HEK293 (cell line): Measurements from ENCODE around the gene RAC2.

Experiments
- CTCF ChIP-seq: fragments of 450-650 bp; formaldehyde crosslinking; IDR thresholded peaks from 2 replicates; pipeline ENCODE4 v1.5.1; 2016; ENCODE audit warnings: missing biosample characterization, missing genetic modification characterization
- GLIS2 ChIP-seq: fragments of 450-650 bp; formaldehyde crosslinking; IDR thresholded peaks from 2 replicates; pipeline ENCODE4 v1.5.1; 2016; ENCODE audit warnings: missing biosample characterization, missing genetic modification characterization
- MEIS1 ChIP-seq: sonication (generic); formaldehyde crosslinking; IDR thresholded peaks from 2 replicates; pipeline ENCODE4 v1.8.1; 2022; ENCODE audit warnings: missing genetic modification reagents, mild to moderate bottlenecking, borderline replicate concordance
- PBX3 ChIP-seq: sonication (generic); formaldehyde crosslinking; IDR thresholded peaks from 2 replicates; pipeline ENCODE4 v1.8.1; 2022; ENCODE audit warnings: mild to moderate bottlenecking, moderate library complexity, missing genetic modification reagents
- PRDM1 ChIP-seq: fragments of 450-650 bp; formaldehyde crosslinking; IDR thresholded peaks from 2 replicates; pipeline ENCODE4; 2016; ENCODE audit warnings: missing biosample characterization, missing genetic modification characterization
- TRIM28 ChIP-seq: IDR thresholded peaks from 2 replicates; pipeline ENCODE4 v1.6.1; 2011; ENCODE audit warnings: low read length, control low read depth, borderline replicate concordance
- YY2 ChIP-seq: fragments of 450-650 bp; formaldehyde crosslinking; IDR thresholded peaks from 2 replicates; pipeline ENCODE4 v1.5.1; 2016; ENCODE audit warnings: missing biosample characterization, missing genetic modification characterization
- ZNF513 ChIP-seq: fragments of 450-650 bp; IDR thresholded peaks from 2 replicates; pipeline ENCODE4 v1.5.1; 2018; ENCODE audit warnings: missing biosample characterization, missing genetic modification characterization
- ZNF549 ChIP-seq: fragments of 450-650 bp; IDR thresholded peaks from 2 replicates; pipeline ENCODE4 v1.5.1; 2018; ENCODE audit warnings: missing biosample characterization, missing genetic modification characterization, mild to moderate bottlenecking, inconsistent platforms, moderate library complexity
- ZNF626 ChIP-seq: fragments of 450-650 bp; sonication (Bioruptor Pico); formaldehyde crosslinking; IDR thresholded peaks from 2 replicates; pipeline ENCODE4 v1.5.1; 2018; ENCODE audit warnings: missing biosample characterization, missing genetic modification characterization, inconsistent platforms

- TF ChIP-seq ZNF549 (tag by site-specific recombination), result no peak
- no peak for TF ChIP-seq PBX3
- TF ChIP-seq MEIS1 (CRISPR knock-in tag), result no peak
- TF ChIP-seq ZNF626 (tag by site-specific recombination), result no peak
- TF ChIP-seq CTCF (tag by site-specific recombination), result no peak
- no peak for TF ChIP-seq TRIM28
- TF ChIP-seq GLIS2 (tag by site-specific recombination), result no peak
- TF ChIP-seq YY2 (tag by site-specific recombination), result no peak
- TF ChIP-seq PRDM1, result no peak
- no peak for TF ChIP-seq ZNF513 (tag by site-specific recombination)
Observed at GRCh38 chr22:37276776-37277175, 32.7 kb upstream of the RAC2 start.
